HUDEP-2 (cell line): ENCODE measurements around the gene CDK19.

Experiments used
- DNase-seq, 76 experiments: peaks; one replicate each; lab custom pipeline; 2025; ENCODE audit not compliant: unreplicated experiment in 76 of 76; lab: John Stamatoyannopoulos, UW

CDK19 gene

GRCh38 chr6:110560239-110561007 is 254.8 kb downstream of the CDK19 start:
- no peak for DNase-seq
